ENCODE data around the gene HSPA4L. TPM values are rescaled to one million over a fixed set of nuclear protein-coding genes. Genes with fewer than 3 reads are reported as not detected.

HSPA4L gene
- total RNA-seq: 0.80 and 1.4 TPM in 2 replicates

- intact Hi-C loops (cut with micrococcal nuclease): loop anchor here (1.0 to 10.0 kb wide), 4 partner anchors 98 to 1312 kb away; partner anchors contain the start of genes ABHD18, C4orf33, LARP1B and MFSD8
Observed at GRCh38 chr4:127782275-127783025, at the start of gene HSPA4L. HSPA4L (plus strand) TSS chr4:127782322; CDS start chr4:127782551, 229 bp downstream.

GRCh38 chr4:127732623-127733328 lies 49.3 kb upstream of the HSPA4L start:
- intact Hi-C loops (cut with micrococcal nuclease): loop anchor here (2.0 kb wide), 1 partner anchor 128 kb away; no protein-coding TSS in a partner anchor

DNA sequence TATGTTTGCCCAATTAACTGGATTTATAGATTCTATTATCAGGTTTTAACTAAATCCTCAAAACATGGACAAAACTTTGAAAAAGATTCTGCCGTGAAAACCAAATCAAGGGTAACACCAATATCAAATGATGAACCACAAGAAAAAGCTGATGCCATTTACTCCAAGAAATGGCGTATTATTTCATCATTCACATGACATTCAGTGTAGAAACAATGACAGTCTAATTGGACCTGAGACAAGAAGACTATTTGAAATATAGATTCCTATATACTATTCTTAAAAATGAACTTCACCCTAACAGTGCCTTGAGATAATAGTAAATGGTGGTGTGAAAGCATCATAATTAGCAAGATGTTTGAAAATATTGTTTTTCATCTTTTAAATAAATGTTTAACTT lies 47.1 kb upstream of the HSPA4L start:
- intact Hi-C loops (cut with micrococcal nuclease): no loop called here

DNA sequence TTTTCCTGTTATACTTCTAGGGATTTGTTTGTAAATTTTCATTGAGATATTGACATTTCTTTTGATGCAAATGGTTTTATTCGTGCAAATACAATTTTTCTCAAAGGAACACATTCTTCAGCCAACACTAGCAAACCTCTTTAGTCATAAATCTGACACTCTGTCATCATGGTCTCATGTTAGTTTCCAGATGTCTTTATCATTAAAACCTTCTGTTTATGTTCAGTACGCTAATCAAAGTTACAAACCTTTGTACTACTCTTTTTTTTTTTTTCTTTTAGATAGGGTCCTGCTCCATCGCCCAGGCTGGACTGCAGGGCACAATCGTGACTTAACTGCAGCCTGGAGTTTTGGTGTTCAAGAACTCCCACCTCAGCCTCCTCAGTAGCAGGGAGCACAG lies 44.8 kb upstream of the HSPA4L start:
- intact Hi-C loops (cut with micrococcal nuclease): no loop called here

DNA sequence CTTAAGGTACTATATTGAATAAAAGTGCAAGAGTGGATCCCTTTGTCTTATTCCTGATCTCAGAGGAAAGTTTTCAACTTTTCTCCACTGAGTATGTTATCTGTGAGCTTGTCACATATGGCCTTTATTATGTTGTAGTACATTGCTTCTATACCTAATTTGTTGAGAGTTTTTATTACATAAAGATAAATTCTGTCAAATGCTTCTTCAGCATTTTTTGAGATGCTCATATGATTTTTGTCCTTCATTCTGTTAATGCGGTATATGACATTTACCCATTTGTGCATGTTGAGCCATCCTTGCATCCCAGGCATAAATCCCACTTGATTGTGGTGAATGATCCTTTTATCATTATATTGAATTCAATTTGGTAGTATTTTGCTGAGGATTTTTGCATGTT lies 40.9 kb upstream of the HSPA4L start:
- intact Hi-C loops (cut with micrococcal nuclease): no loop called here

GRCh38 chr4:127747883-127748282 lies 34.2 kb upstream of the HSPA4L start:
- intact Hi-C loops (cut with micrococcal nuclease): no loop called here

- intact Hi-C loops (cut with micrococcal nuclease): no loop called here
Observed at GRCh38 chr4:127748957-127749356, 33.2 kb upstream of the HSPA4L start.

GRCh38 chr4:127756906-127757305 lies 25.2 kb upstream of the HSPA4L start:
- intact Hi-C loops (cut with micrococcal nuclease): no loop called here

DNA sequence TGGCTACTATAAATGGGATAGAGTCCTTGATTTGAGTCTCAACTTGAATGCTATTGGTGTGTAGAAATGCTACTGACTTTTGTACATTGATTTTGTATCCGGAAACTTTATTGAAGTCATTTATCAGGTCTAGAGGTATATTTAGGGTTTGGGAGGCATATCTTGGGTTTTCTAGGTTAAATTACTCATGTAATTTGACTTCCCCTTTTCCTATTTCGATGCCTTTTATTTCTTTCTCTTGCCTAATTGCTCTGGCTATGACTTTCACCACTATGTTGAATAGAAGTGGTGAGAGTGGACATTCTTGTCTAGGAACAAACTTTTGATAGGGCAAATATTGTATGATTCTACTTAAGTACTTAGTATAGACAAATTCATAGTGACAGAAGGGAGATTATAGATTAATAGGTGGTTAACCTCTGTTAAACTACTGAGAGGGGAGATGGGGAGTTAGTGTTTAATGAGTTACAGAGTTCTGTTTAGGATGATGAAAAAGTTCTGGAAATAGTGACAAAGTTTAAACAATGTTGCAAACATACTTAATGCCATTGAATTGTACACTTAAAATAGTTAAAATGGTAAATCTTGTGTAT lies 22.8 kb upstream of the HSPA4L start:
- intact Hi-C loops (cut with micrococcal nuclease): no loop called here

GRCh38 chr4:127759893-127760292 lies 22.2 kb upstream of the HSPA4L start:
- intact Hi-C loops (cut with micrococcal nuclease): no loop called here

DNA sequence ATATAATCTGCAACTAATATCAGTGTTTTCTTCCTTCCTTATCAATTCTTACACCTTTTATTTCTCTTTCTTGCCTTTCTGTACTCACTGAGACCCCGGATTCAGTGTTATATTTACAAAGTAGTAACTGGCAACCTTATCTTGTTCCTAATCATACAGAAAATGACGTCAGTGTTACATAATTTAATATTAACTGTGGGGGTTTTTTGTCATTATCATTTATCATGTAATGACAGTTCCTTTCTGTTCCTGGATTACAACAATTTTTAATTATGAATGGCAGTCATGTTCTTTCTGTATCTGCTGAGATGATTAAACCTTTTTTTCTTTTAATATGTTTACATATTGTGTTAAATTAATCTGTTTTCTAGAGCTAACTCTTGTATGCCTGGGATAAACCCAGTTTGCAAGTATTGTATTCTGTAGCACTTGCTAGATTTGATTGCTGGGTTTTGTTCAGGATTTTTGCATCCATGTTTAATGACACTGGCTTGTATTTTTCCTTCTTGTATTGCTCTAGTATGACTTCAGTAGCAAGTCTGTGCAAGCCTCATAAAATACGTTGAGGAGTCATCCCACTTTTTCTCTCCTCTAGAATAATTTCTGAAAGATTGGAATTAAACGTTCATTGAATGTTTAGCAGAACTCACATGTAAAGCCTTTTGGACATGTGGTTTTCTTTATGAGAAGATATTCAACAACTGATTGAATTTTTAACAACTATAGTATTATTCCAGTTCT lies 10.4 kb upstream of the HSPA4L start:
- intact Hi-C loops (cut with micrococcal nuclease): no loop called here

DNA sequence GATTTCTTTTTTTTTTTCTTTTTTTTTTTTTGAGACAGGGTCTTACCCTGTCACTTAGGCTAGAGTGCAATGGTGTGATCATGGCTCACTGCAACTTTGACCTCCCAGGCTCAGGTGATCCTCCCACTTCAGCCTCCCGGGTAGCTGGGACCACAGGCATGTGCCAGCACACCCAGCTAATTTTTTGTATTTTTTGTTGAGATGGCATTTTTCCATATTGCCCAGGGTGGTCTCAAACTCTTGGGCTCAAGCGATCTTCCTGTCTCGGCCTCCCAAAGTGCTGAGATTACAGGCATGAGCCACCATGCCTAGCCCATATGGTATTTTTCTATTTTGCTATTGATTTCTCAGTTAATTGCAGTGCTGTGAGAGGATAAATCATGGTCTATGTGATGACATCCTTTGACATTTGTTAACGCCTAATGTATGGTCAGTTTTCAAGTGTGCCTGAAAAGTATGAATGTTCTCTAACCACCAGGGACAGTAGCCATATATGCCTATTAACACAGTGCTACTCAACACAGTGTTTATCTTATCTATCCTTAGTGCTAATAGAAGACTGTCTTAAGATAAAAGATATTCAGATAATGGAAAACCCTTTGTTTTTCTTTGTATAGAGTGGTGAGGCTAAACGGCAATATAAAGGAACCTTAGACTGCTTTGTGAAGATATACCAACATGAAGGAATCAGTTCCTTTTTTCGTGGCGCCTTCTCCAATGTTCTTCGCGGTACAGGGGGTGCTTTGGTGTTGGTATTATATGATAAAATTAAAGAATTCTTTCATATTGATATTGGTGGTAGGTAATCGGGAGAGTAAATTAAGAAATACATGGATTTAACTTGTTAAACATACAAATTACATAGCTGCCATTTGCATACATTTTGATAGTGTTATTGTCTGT lies 9.1 kb upstream of the HSPA4L start:
- intact Hi-C loops (cut with micrococcal nuclease): no loop called here

- intact Hi-C loops (cut with micrococcal nuclease): no loop called here
Observed at GRCh38 chr4:127775843-127776242, 6.3 kb upstream of the HSPA4L start.

DNA sequence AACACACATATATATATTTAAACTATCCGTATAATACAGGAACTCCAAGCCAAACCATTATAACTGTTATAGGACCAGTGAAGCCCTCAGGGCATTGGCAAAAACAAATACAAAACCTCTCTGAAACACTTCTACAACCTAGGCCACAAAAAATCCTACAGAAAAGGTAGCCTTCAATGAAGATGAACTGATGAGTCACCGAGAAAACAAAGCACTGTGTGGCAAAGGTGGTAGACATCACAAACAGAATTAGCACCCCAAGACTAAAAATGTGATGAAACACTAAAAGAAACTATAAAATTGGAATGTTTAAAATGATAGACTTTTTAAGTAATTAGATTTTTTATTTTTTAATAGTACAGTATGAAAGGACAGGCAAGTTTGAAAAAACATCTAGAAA lies 5.5 kb upstream of the HSPA4L start:
- intact Hi-C loops (cut with micrococcal nuclease): no loop called here

DNA sequence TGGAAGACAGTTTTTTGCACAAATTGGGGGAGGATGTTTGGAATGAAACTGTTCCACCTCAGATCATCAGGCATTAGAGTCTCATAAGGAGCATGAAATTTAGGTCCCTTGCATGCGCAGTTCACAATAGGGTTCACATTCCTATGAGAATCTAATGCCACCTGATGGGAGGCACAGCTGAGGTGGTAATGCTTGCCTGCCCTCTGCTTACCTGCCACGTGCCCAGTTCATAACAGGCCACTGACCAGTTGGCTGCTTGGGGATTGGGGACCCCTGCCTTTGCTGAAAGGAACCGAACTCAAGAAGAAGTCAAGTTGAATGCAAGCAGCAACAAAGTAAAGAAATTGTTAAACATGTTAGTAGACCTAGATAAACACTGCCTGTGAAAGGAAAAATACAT lies 4.6 kb upstream of the HSPA4L start:
- intact Hi-C loops (cut with micrococcal nuclease): no loop called here

GRCh38 chr4:127778102-127778501 lies 4.0 kb upstream of the HSPA4L start:
- intact Hi-C loops (cut with micrococcal nuclease): no loop called here

DNA sequence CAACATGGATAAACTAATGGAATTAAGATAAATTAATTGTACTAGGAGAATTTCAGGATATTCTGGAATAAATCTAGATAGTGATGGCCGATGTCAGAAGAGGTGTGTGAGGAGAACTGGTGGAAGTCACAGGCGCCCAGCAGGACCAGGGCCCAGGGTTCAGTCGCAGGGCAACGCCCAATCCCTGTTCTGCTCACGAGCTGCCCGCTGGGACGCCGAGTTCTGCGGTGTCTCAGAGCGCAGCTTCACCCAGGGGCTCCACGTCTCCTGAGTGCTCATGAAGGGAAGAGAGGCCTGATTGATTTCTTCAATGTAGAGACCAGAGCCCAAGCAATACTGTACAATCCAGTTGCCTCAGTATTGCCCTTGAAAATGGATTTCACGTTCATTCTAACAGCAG lies 1.5 kb upstream of the HSPA4L start:
- intact Hi-C loops (cut with micrococcal nuclease): loop anchor here (10.0 kb wide), 1 partner anchor 1314 kb away; the partner anchor contains the start of genes C4orf33 and SCLT1

- intact Hi-C loops (cut with micrococcal nuclease): loop anchor here (1.0 to 10.0 kb wide), 4 partner anchors 99 to 1313 kb away; partner anchors contain the start of genes ABHD18, C4orf33, LARP1B and MFSD8
Observed at GRCh38 chr4:127781300-127782024, 660 bp upstream of the HSPA4L start.

DNA sequence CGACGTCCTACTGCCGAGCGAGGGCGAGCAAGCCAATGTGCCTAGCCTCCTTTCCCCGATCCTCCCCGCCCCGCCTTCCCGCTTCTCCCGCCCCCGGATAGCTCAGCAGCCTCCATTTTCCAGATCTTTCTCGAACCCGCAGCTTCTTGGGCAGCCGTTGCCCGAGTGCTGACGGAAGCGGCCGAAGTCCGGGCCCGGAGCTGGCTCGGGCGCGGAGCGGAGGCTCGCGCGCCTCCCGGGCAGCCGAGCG lies 172 bp upstream of the HSPA4L start:
- intact Hi-C loops (cut with micrococcal nuclease): loop anchor here (1.0 to 10.0 kb wide), 4 partner anchors 99 to 1313 kb away; partner anchors contain the start of genes ABHD18, C4orf33, LARP1B and MFSD8
